GM23338 (cell line): Measurements from ENCODE around the gene KDM4C. TPM values are rescaled to one million over a fixed set of nuclear protein-coding genes. Genes with fewer than 3 reads are reported as not detected.

Experiments used
- ATAC-seq: fragments of 200-7000 bp; cut with Tn5 transposase; 3 replicates; pipeline ENCODE4 v1.9.1; 2020
- DNase-seq: peaks from one replicate; pipeline ENCODE4 v3.0.0-alpha.2; 2015; ENCODE audit warnings: low spot score
- H2AFZ ChIP-seq: fragments of 200-600 bp; sonication (generic); 2 replicates; pipeline ENCODE4 v1.8.0; 2016; ENCODE audit warnings: antibody characterized with exemption, mild to moderate bottlenecking, moderate library complexity
- H3F3A ChIP-seq: fragments of 200-600 bp; sonication (generic); replicated peaks from 2 replicates; pipeline ENCODE4 v1.8.0; 2017; ENCODE audit warnings: antibody characterized with exemption, mixed run types, low read depth
- H3K27ac ChIP-seq: fragments of 200-600 bp; sonication (generic); 2 replicates; pipeline ENCODE4 v1.6.1; 2016; ENCODE audit warnings: low read depth
- H3K27me3 ChIP-seq: fragments of 200-600 bp; sonication (generic); 2 replicates; pipeline ENCODE4 v1.8.0; 2016; ENCODE audit warnings: mild to moderate bottlenecking, mixed run types, moderate library complexity; ENCODE audit not compliant: insufficient read depth
- H3K36me3 ChIP-seq: fragments of 200-600 bp; sonication (generic); 2 replicates; pipeline ENCODE4 v1.8.0; 2016; ENCODE audit warnings: mild to moderate bottlenecking; ENCODE audit not compliant: insufficient read depth
- H3K4me1 ChIP-seq: fragments of 200-600 bp; sonication (generic); 2 replicates; pipeline ENCODE4 v1.8.0; 2016; ENCODE audit warnings: mild to moderate bottlenecking, moderate library complexity; ENCODE audit not compliant: insufficient read depth
- H3K4me2 ChIP-seq: fragments of 200-600 bp; sonication (generic); 2 replicates; pipeline ENCODE4 v1.7.1; 2017; ENCODE audit warnings: mixed run types
- H3K4me3 ChIP-seq: fragments of 200-600 bp; sonication (generic); 2 replicates; pipeline ENCODE4 v1.6.1; 2016; ENCODE audit warnings: mixed run types
- H3K79me2 ChIP-seq: fragments of 200-600 bp; sonication (generic); replicated peaks from 2 replicates; pipeline ENCODE4 v1.8.0; 2017; ENCODE audit warnings: mild to moderate bottlenecking; ENCODE audit not compliant: insufficient read depth
- H3K9me2 ChIP-seq: fragments of 200-600 bp; sonication (generic); 2 replicates; pipeline ENCODE4 v1.8.0; 2017; ENCODE audit not compliant: insufficient read depth
- H4K20me1 ChIP-seq: fragments of 200-600 bp; sonication (generic); replicated peaks from 2 replicates; pipeline ENCODE4 v1.8.0; 2017; ENCODE audit warnings: mild to moderate bottlenecking; ENCODE audit not compliant: insufficient read depth
- H3K27ac Mint-ChIP-seq: 2 replicates; pipeline ENCODE4 v1.8.0; 2020; ENCODE audit warnings: inconsistent platforms, mild to moderate bottlenecking, moderate library complexity, mixed read lengths
- H3K27me3 Mint-ChIP-seq: 3 replicates; pipeline ENCODE4 v1.8.0; 2022; ENCODE audit warnings: low read depth, mild to moderate bottlenecking, moderate library complexity, mixed read lengths, inconsistent platforms; ENCODE audit not compliant: insufficient read depth, poor library complexity
- H3K36me3 Mint-ChIP-seq: 3 replicates; pipeline ENCODE4 v1.8.0; 2021; ENCODE audit warnings: low read depth, mild to moderate bottlenecking, inconsistent platforms, moderate library complexity, mixed read lengths
- H3K4me1 Mint-ChIP-seq: 3 replicates; pipeline ENCODE4 v1.8.0; 2020; ENCODE audit warnings: mild to moderate bottlenecking, inconsistent platforms, mixed read lengths
- H3K4me3 Mint-ChIP-seq: 3 replicates; pipeline ENCODE4 v1.8.0; 2021; ENCODE audit warnings: moderate library complexity, mild to moderate bottlenecking, inconsistent platforms, mixed read lengths
- H3K9me3 Mint-ChIP-seq: 3 replicates; pipeline ENCODE4 v1.8.0; 2020; ENCODE audit warnings: moderate library complexity, mild to moderate bottlenecking, inconsistent platforms, mixed read lengths
- CREB1 ChIP-seq: fragments of 250-450 bp; sonication (Bioruptor Pico); IDR thresholded peaks from 2 replicates; pipeline ENCODE4 v1.5.0; 2020; ENCODE audit warnings: low read depth, mild to moderate bottlenecking, moderate library complexity
- CTCF ChIP-seq, 2 experiments: fragments of 200-600 bp in 1 of 2; sonication (generic) in 1 of 2; conservative IDR thresholded peaks; 2 replicates each; pipeline versions ENCODE4 v1.5.1 to v1.6.1; 2016 to 2017; ENCODE audit warnings: antibody characterized with exemption in 2 of 2, low read depth in 2 of 2, mild to moderate bottlenecking in 2 of 2, moderate library complexity in 1 of 2
- ETS1 ChIP-seq: IDR thresholded peaks from 2 replicates; pipeline ENCODE4 v1.6.1; 2016; ENCODE audit warnings: antibody characterized with exemption
- EZH2 ChIP-seq: fragments of 200-600 bp; sonication (generic); IDR thresholded peaks from one replicate; pipeline ENCODE4 v1.8.0; 2017; ENCODE audit warnings: antibody characterized with exemption, mild to moderate bottlenecking, low read depth; ENCODE audit not compliant: unreplicated experiment
- EZH2phosphoT487 ChIP-seq: fragments of 200-600 bp; sonication (generic); IDR thresholded peaks from one replicate; pipeline ENCODE4 v1.8.1; 2018; ENCODE audit warnings: antibody characterized with exemption; ENCODE audit not compliant: unreplicated experiment
- JUNB ChIP-seq: IDR thresholded peaks from one replicate; pipeline ENCODE4 v1.6.1; 2016; ENCODE audit warnings: antibody characterized with exemption; ENCODE audit not compliant: unreplicated experiment
- NANOG ChIP-seq: IDR thresholded peaks from 2 replicates; pipeline ENCODE4 v1.6.1; 2016; ENCODE audit warnings: antibody characterized with exemption, borderline replicate concordance
- POLR2AphosphoS5 ChIP-seq: IDR thresholded peaks from 2 replicates; pipeline ENCODE4 v1.6.1; 2016; ENCODE audit warnings: antibody characterized with exemption, low read depth
- STAT1 ChIP-seq: IDR thresholded peaks from one replicate; pipeline ENCODE4 v1.6.1; 2016; ENCODE audit warnings: antibody characterized with exemption; ENCODE audit not compliant: unreplicated experiment
- ZNF114 ChIP-seq: fragments of 250-450 bp; sonication (Bioruptor Pico); IDR thresholded peaks from 2 replicates; pipeline ENCODE4 v1.5.0; 2020; ENCODE audit warnings: mild to moderate bottlenecking, moderate library complexity
- ZNF331 ChIP-seq: fragments of 250-450 bp; sonication (Bioruptor Pico); IDR thresholded peaks from 2 replicates; pipeline ENCODE4 v1.5.0; 2020; ENCODE audit warnings: low read depth, mild to moderate bottlenecking, moderate library complexity
- polyA plus RNA-seq: library from polyadenylated mRNA; unstranded; fragments of >200 nt; fragmentation: Nextera tagmentation; extraction: Ambion mirVana; gene quantifications from 2 replicates; pipeline ENCODE4 v1.2.1, GENCODE V29; 2016
- total RNA-seq: library from RNA; depleted of rRNA; stranded (reverse); fragments of >200 nt; shearing (Covaris generic); gene quantifications from 2 replicates; pipeline ENCODE4 v1.2.3, GENCODE V29; 2014

The KDM4C gene
- total and polyA plus RNA-seq, 2 experiments from 2014 or later: 12.0 to 43.8 TPM

DNA sequence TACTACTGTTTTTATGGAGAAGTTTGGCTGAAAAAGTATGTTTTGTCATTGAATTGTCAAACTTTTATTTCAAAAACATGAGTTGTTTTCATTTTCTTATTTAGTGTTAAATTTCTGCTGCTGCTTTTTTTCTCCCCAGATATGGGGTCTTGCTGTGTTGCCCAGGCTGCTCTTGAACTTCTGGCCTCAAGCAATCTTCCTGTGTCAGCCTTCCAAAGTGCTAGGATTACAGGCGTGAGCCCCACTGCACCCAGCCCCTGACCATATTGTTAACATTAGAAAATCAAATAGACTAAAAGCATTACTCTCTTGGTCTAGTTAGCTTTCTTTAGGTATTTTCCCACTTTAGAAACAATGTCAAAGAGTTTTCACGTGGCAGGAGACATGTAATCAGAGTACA, 215.3 kb downstream of the KDM4C start:
- TF ChIP-seq JUNB: no peak
- TF ChIP-seq ZNF114 (CRISPR knock-in tag): no peak
- TF ChIP-seq ZNF331: no peak
- no peak for TF ChIP-seq NANOG
- TF ChIP-seq POLR2AphosphoS5: no peak
- TF ChIP-seq STAT1: no peak
- TF ChIP-seq ETS1: no peak
- H3K79me2 ChIP-seq: no peaks in the 10 kb centered on the region
- H3K4me1 ChIP-seq: no peaks in the 10 kb centered on the region
- H3K27me3 Mint-ChIP-seq: no peaks in the 10 kb centered on the region
- no peaks in the 10 kb centered on the region for H3K27me3 ChIP-seq
- no peaks in the 10 kb centered on the region for H3K9me2 ChIP-seq
- no peaks in the 10 kb centered on the region for H3F3A ChIP-seq
- no peaks in the 10 kb centered on the region for H4K20me1 ChIP-seq
- no peak overlapping the region for H3K27ac ChIP-seq
- no peak overlapping the region for H2AFZ ChIP-seq
- no peak overlapping the region for H3K27ac Mint-ChIP-seq
- no peaks in the 10 kb centered on the region for H3K36me3 ChIP-seq
- H3K36me3 Mint-ChIP-seq: no peaks in the 10 kb centered on the region
- H3K4me3 Mint-ChIP-seq: no peak overlapping the region
- no peak for DNase-seq
- no peaks in the 10 kb centered on the region; the same call in 2 of the 3 replicates for H3K9me3 Mint-ChIP-seq
- no peak overlapping the region for H3K4me3 ChIP-seq
- ATAC-seq: no peak
- no peaks in the 10 kb centered on the region for H3K4me1 Mint-ChIP-seq
- no peak overlapping the region for H3K4me2 ChIP-seq

DNA sequence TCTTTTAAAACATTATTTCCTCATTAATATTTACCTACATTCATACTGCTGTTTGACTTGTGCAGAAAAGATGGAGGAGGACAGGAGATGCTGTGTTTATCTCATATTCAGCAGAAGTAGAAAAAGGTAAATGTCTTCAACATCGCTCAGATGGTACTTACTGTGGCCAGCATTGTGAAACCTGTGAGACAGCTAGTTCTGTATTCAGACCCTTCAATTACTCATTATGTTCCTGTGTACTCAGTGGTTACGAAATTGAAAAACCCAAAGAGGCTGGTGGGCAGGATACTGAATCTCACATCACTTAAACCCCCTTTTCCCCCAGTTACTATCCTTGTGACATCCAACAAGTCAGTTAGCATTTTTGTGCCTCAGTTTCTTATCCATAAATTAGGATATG, 216.0 kb downstream of the KDM4C start:
- no peaks in the 10 kb centered on the region for H3K4me1 Mint-ChIP-seq
- H3K27ac Mint-ChIP-seq: no peak overlapping the region
- Histone ChIP-seq H3K4me2 (no peak overlapping the region), H3K9me2 (no peaks in the 10 kb centered on the region), H3K27me3 (no peaks in the 10 kb centered on the region), H2AFZ (no peak overlapping the region), H3K36me3 (no peaks in the 10 kb centered on the region), H3K4me3 (no peak overlapping the region), H3F3A (no peaks in the 10 kb centered on the region), H3K79me2 (no peaks in the 10 kb centered on the region), H4K20me1 (no peaks in the 10 kb centered on the region), H3K4me1 (no peaks in the 10 kb centered on the region), H3K27ac (no peak overlapping the region)
- DNase-seq (no peak), ATAC-seq (no peak)
- no peaks in the 10 kb centered on the region; the same call in 2 of the 3 replicates for H3K9me3 Mint-ChIP-seq
- TF ChIP-seq STAT1 (no peak), NANOG (no peak), ZNF114 (CRISPR knock-in tag) (no peak), ETS1 (no peak), EZH2 (no peak)
- no peaks in the 10 kb centered on the region for H3K36me3 Mint-ChIP-seq
- no peaks in the 10 kb centered on the region for H3K27me3 Mint-ChIP-seq
- no peak overlapping the region for H3K4me3 Mint-ChIP-seq

DNA sequence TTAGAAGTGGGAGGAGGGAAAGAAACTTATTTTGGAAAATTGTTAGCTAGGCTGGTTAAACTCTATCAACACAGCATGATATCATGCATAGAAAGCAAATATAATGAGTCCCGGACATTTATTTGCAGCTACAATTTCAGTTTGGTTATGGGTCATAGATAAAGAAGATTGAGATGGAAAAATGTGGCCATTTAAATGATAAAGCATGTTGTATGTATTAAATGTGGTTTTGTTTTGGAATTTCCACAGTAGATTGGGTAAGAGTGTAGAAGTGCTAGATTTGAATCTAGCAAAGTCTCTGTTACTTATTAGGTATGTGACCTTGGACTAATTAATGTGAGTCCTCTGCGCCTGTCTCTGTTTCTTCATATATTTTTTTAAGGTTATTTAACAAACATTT, 217.4 kb downstream of the KDM4C start:
- H3F3A ChIP-seq: no peaks in the 10 kb centered on the region
- H3K27ac Mint-ChIP-seq: no peak overlapping the region
- no peaks in the 10 kb centered on the region for H3K36me3 Mint-ChIP-seq
- no peaks in the 10 kb centered on the region for H3K27me3 ChIP-seq
- H3K79me2 ChIP-seq: no peaks in the 10 kb centered on the region
- H3K4me2 ChIP-seq: no peak overlapping the region
- DNase-seq (no peak), ATAC-seq (no peak)
- no peaks in the 10 kb centered on the region for H3K36me3 ChIP-seq
- H2AFZ ChIP-seq: no peak overlapping the region
- H3K27ac ChIP-seq: no peak overlapping the region
- no peaks in the 10 kb centered on the region for H4K20me1 ChIP-seq
- no peak overlapping the region for H3K4me3 Mint-ChIP-seq
- no peaks in the 10 kb centered on the region for H3K4me1 Mint-ChIP-seq
- no peaks in the 10 kb centered on the region for H3K9me2 ChIP-seq
- H3K4me3 ChIP-seq: no peak overlapping the region
- H3K27me3 Mint-ChIP-seq: no peaks in the 10 kb centered on the region
- no peaks in the 10 kb centered on the region for H3K4me1 ChIP-seq
- no peaks in the 10 kb centered on the region; the same call in 2 of the 3 replicates for H3K9me3 Mint-ChIP-seq
- TF ChIP-seq ZNF331: no peak
- no peak for TF ChIP-seq CTCF (conservative IDR thresholded peaks at IDR 0.05; ENCODE audit: low read depth in 2 of 2)
- TF ChIP-seq CREB1 (CRISPR knock-in tag): no peak
- no peak for TF ChIP-seq EZH2
- no peak for TF ChIP-seq JUNB
- TF ChIP-seq STAT1: no peak
- TF ChIP-seq POLR2AphosphoS5: no peak
- no peak for TF ChIP-seq EZH2phosphoT487
